ENCODE measurements around the gene SLC2A11.
"Not testable (repeated sequence)": the region's sequence is repeated elsewhere in the genome, so short reads cannot be mapped to it uniquely, and the experiment has no call there.

SLC2A11 gene

GRCh38 chr22:23856721-23857605 lies 712 bp upstream of the SLC2A11 start:
- Histone ChIP-seq H3K4me1 (ENCODE audit: control insufficient read depth, low read depth, low read length) (peaks cover 7% of the 10 kb centered on the region), H3K27me3 (ENCODE audit: control insufficient read depth, insufficient read depth, low read length) (no peaks in the 10 kb centered on the region), H3K9me3 (ENCODE audit: control insufficient read depth, low read depth, low read length) (no peaks in the 10 kb centered on the region), H3K36me3 (ENCODE audit: control insufficient read depth, low read depth, low read length) (no peaks in the 10 kb centered on the region), H3K27ac (ENCODE audit: low read length) (no peak overlapping the region), H3K4me3 (ENCODE audit: low read length) (peak overlapping the region; percentile 97), H3K9ac (ENCODE audit: low read length) (peak overlapping the region; percentile 57)

- Histone ChIP-seq H3K36me3 (ENCODE audit: control insufficient read depth, low read depth, low read length) (no peaks in the 10 kb centered on the region), H3K27me3 (ENCODE audit: control insufficient read depth, insufficient read depth, low read length) (no peaks in the 10 kb centered on the region), H3K9me3 (ENCODE audit: control insufficient read depth, low read depth, low read length) (no peaks in the 10 kb centered on the region), H3K4me1 (ENCODE audit: control insufficient read depth, low read depth, low read length) (peaks cover 7% of the 10 kb centered on the region), H3K4me3 (ENCODE audit: low read length) (peak overlapping the region; percentile 97), H3K9ac (ENCODE audit: low read length) (peak overlapping the region; percentile 82), H3K27ac (ENCODE audit: low read length) (no peak overlapping the region)
Measured at GRCh38 chr22:23858484-23858815, 775 bp downstream of the SLC2A11 start.

- H3K4me3 ChIP-seq (ENCODE audit: low read length), result no peak overlapping the region
- H3K9me3 ChIP-seq (ENCODE audit: control insufficient read depth, low read depth, low read length), result no peaks in the 10 kb centered on the region
- peaks cover 3% of the 10 kb centered on the region for H3K36me3 ChIP-seq (ENCODE audit: control insufficient read depth, low read depth, low read length)
- H3K27ac ChIP-seq (ENCODE audit: low read length), result no peak overlapping the region
- H3K9ac ChIP-seq (ENCODE audit: low read length), result no peak overlapping the region
- H3K4me1 ChIP-seq (ENCODE audit: control insufficient read depth, low read depth, low read length), result peaks cover 7% of the 10 kb centered on the region
- no peaks in the 10 kb centered on the region for H3K27me3 ChIP-seq (ENCODE audit: control insufficient read depth, insufficient read depth, low read length)
Measured at GRCh38 chr22:23859201-23859600, 1.5 kb downstream of the SLC2A11 start.

GRCh38 chr22:23860187-23860586 lies 2.5 kb downstream of the SLC2A11 start:
- not testable (repeated sequence) for H3K9me3 ChIP-seq (ENCODE audit: control insufficient read depth, low read depth, low read length); H3K36me3 ChIP-seq (ENCODE audit: control insufficient read depth, low read depth, low read length); H3K9ac ChIP-seq (ENCODE audit: low read length); H3K27ac ChIP-seq (ENCODE audit: low read length); H3K4me3 ChIP-seq (ENCODE audit: low read length); H3K4me1 ChIP-seq (ENCODE audit: control insufficient read depth, low read depth, low read length); H3K27me3 ChIP-seq (ENCODE audit: control insufficient read depth, insufficient read depth, low read length)

- no peak overlapping the region for H3K9ac ChIP-seq (ENCODE audit: low read length)
- H3K9me3 ChIP-seq (ENCODE audit: control insufficient read depth, low read depth, low read length), result no peaks in the 10 kb centered on the region
- H3K4me1 ChIP-seq (ENCODE audit: control insufficient read depth, low read depth, low read length), result peaks cover 7% of the 10 kb centered on the region
- no peaks in the 10 kb centered on the region for H3K27me3 ChIP-seq (ENCODE audit: control insufficient read depth, insufficient read depth, low read length)
- no peak overlapping the region for H3K27ac ChIP-seq (ENCODE audit: low read length)
- no peak overlapping the region for H3K4me3 ChIP-seq (ENCODE audit: low read length)
- peaks cover 3% of the 10 kb centered on the region for H3K36me3 ChIP-seq (ENCODE audit: control insufficient read depth, low read depth, low read length)
Measured at GRCh38 chr22:23862103-23862502, 4.4 kb downstream of the SLC2A11 start.

- H3K4me1 ChIP-seq (ENCODE audit: control insufficient read depth, low read depth, low read length); H3K27ac ChIP-seq (ENCODE audit: low read length); H3K9me3 ChIP-seq (ENCODE audit: control insufficient read depth, low read depth, low read length); H3K4me3 ChIP-seq (ENCODE audit: low read length); H3K9ac ChIP-seq (ENCODE audit: low read length); H3K27me3 ChIP-seq (ENCODE audit: control insufficient read depth, insufficient read depth, low read length): not testable (repeated sequence)
- H3K36me3 ChIP-seq (ENCODE audit: control insufficient read depth, low read depth, low read length), result peaks cover 15% of the 10 kb centered on the region
Measured at GRCh38 chr22:23864499-23865154, 7.0 kb downstream of the SLC2A11 start.

- no peak overlapping the region for H3K27ac ChIP-seq (ENCODE audit: low read length)
- H3K4me3 ChIP-seq (ENCODE audit: low read length), result no peak overlapping the region
- H3K9me3 ChIP-seq (ENCODE audit: control insufficient read depth, low read depth, low read length), result no peaks in the 10 kb centered on the region
- no peaks in the 10 kb centered on the region for H3K4me1 ChIP-seq (ENCODE audit: control insufficient read depth, low read depth, low read length)
- peaks cover 17% of the 10 kb centered on the region for H3K36me3 ChIP-seq (ENCODE audit: control insufficient read depth, low read depth, low read length)
- no peaks in the 10 kb centered on the region for H3K27me3 ChIP-seq (ENCODE audit: control insufficient read depth, insufficient read depth, low read length)
- no peak overlapping the region for H3K9ac ChIP-seq (ENCODE audit: low read length)
Measured at GRCh38 chr22:23868580-23868979, 10.9 kb downstream of the SLC2A11 start.

- no peak overlapping the region for H3K9ac ChIP-seq (ENCODE audit: low read length)
- H3K36me3 ChIP-seq (ENCODE audit: control insufficient read depth, low read depth, low read length), result peaks cover 3% of the 10 kb centered on the region
- no peak overlapping the region for H3K27ac ChIP-seq (ENCODE audit: low read length)
- H3K9me3 ChIP-seq (ENCODE audit: control insufficient read depth, low read depth, low read length), result no peaks in the 10 kb centered on the region
- H3K4me1 ChIP-seq (ENCODE audit: control insufficient read depth, low read depth, low read length), result no peaks in the 10 kb centered on the region
- no peak overlapping the region for H3K4me3 ChIP-seq (ENCODE audit: low read length)
- no peaks in the 10 kb centered on the region for H3K27me3 ChIP-seq (ENCODE audit: control insufficient read depth, insufficient read depth, low read length)
Measured at GRCh38 chr22:23874871-23875270, 17.2 kb downstream of the SLC2A11 start.

- no peaks in the 10 kb centered on the region for H3K9me3 ChIP-seq (ENCODE audit: control insufficient read depth, low read depth, low read length)
- H3K27ac ChIP-seq (ENCODE audit: low read length), result no peak overlapping the region
- no peak overlapping the region for H3K9ac ChIP-seq (ENCODE audit: low read length)
- no peaks in the 10 kb centered on the region for H3K4me1 ChIP-seq (ENCODE audit: control insufficient read depth, low read depth, low read length)
- H3K4me3 ChIP-seq (ENCODE audit: low read length), result no peak overlapping the region
- no peaks in the 10 kb centered on the region for H3K36me3 ChIP-seq (ENCODE audit: control insufficient read depth, low read depth, low read length)
- H3K27me3 ChIP-seq (ENCODE audit: control insufficient read depth, insufficient read depth, low read length), result no peaks in the 10 kb centered on the region
Measured at GRCh38 chr22:23875801-23876200, 18.1 kb downstream of the SLC2A11 start.

GRCh38 chr22:23877566-23877965 lies 19.9 kb downstream of the SLC2A11 start:
- Histone ChIP-seq H3K9ac (ENCODE audit: low read length) (no peak overlapping the region), H3K4me3 (ENCODE audit: low read length) (no peak overlapping the region), H3K4me1 (ENCODE audit: control insufficient read depth, low read depth, low read length) (no peaks in the 10 kb centered on the region), H3K9me3 (ENCODE audit: control insufficient read depth, low read depth, low read length) (no peaks in the 10 kb centered on the region), H3K27ac (ENCODE audit: low read length) (no peak overlapping the region), H3K27me3 (ENCODE audit: control insufficient read depth, insufficient read depth, low read length) (no peaks in the 10 kb centered on the region), H3K36me3 (ENCODE audit: control insufficient read depth, low read depth, low read length) (no peaks in the 10 kb centered on the region)

- Histone ChIP-seq H3K9me3 (ENCODE audit: control insufficient read depth, low read depth, low read length) (no peaks in the 10 kb centered on the region), H3K4me1 (ENCODE audit: control insufficient read depth, low read depth, low read length) (no peaks in the 10 kb centered on the region), H3K27ac (ENCODE audit: low read length) (no peak overlapping the region), H3K36me3 (ENCODE audit: control insufficient read depth, low read depth, low read length) (no peaks in the 10 kb centered on the region), H3K4me3 (ENCODE audit: low read length) (no peak overlapping the region), H3K9ac (ENCODE audit: low read length) (no peak overlapping the region), H3K27me3 (ENCODE audit: control insufficient read depth, insufficient read depth, low read length) (no peaks in the 10 kb centered on the region)
Measured at GRCh38 chr22:23878219-23878618, 20.5 kb downstream of the SLC2A11 start.

GRCh38 chr22:23882370-23882769 lies 24.7 kb downstream of the SLC2A11 start:
- no peaks in the 10 kb centered on the region for H3K4me1 ChIP-seq (ENCODE audit: control insufficient read depth, low read depth, low read length)
- no peaks in the 10 kb centered on the region for H3K9me3 ChIP-seq (ENCODE audit: control insufficient read depth, low read depth, low read length)
- no peaks in the 10 kb centered on the region for H3K27me3 ChIP-seq (ENCODE audit: control insufficient read depth, insufficient read depth, low read length)
- H3K27ac ChIP-seq (ENCODE audit: low read length), result no peak overlapping the region
- no peak overlapping the region for H3K9ac ChIP-seq (ENCODE audit: low read length)
- no peak overlapping the region for H3K4me3 ChIP-seq (ENCODE audit: low read length)
- H3K36me3 ChIP-seq (ENCODE audit: control insufficient read depth, low read depth, low read length), result no peaks in the 10 kb centered on the region

Measured in iPS-18a (cell line).